ENCODE data around the gene EDA. TPM values are rescaled to one million over a fixed set of nuclear protein-coding genes. Genes with fewer than 3 reads are reported as not detected.

EDA gene
- total and polyA plus RNA-seq, 10 donors: 0.28 to 7.2 (median 3.3) TPM

DNA sequence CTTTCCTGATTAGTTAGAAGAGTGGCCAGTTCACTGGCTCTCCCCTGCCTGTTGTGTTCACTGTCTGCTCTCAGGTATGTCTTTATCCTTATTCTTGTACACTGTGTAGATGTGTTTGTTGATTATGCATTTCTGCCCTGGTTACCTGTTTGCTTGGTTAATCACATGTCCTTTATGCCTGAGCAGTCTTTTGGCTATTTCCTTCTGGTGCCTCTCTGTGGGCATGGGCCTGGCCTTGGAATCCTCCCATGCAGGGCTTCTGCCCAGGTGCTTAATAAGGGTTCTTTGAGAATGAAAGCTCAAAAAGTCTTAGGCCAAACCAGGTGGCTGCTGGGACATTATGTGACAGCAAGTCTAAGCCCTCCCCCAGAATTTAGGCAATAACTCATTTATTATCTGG lies 472.8 kb downstream of the EDA start:
- Histone ChIP-seq H3K4me1 (no peaks in the 10 kb centered on the region), H3K36me3 (no peaks in the 10 kb centered on the region), H3K27me3 (replicated peaks in 1 of 7) (no peaks in the 10 kb centered on the region), H3K9me3 (no peaks in the 10 kb centered on the region), H3K27ac (no peak overlapping the region), H3K4me3 (no peak overlapping the region)
- no peak for DNase-seq
- intact Hi-C loops (cut with DNase I; ENCODE audit: low total_unique reads): no loop called here
- TF ChIP-seq POLR2A (IDR thresholded peaks at IDR 0.05): no peak
- TF ChIP-seq, protein P1, sequence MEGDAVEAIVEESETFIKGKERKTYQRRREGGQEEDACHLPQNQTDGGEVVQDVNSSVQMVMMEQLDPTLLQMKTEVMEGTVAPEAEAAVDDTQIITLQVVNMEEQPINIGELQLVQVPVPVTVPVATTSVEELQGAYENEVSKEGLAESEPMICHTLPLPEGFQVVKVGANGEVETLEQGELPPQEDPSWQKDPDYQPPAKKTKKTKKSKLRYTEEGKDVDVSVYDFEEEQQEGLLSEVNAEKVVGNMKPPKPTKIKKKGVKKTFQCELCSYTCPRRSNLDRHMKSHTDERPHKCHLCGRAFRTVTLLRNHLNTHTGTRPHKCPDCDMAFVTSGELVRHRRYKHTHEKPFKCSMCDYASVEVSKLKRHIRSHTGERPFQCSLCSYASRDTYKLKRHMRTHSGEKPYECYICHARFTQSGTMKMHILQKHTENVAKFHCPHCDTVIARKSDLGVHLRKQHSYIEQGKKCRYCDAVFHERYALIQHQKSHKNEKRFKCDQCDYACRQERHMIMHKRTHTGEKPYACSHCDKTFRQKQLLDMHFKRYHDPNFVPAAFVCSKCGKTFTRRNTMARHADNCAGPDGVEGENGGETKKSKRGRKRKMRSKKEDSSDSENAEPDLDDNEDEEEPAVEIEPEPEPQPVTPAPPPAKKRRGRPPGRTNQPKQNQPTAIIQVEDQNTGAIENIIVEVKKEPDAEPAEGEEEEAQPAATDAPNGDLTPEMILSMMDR (IDR thresholded peaks at IDR 0.05 in 8 of 11, conservative IDR thresholded peaks at IDR 0.05 in 3 of 11): no peak
- no peak for TF ChIP-seq POLR2AphosphoS5 (IDR thresholded peaks at IDR 0.05)

Small RNA genes lying within 50 kb of the gene (microRNA-seq; reads per million reads assigned to microRNA genes)
- 3.5 to 6.5 (median 5.8) reads per million in 3 donors for gene MIR676

Small RNA genes lying within 50 kb of the gene (small RNA-seq; reads per million reads assigned to genes)
- gene MIR676 (0 to 0.58 (median 0.21) reads per million in 4 donors), gene RF00012 (0 reads per million in 4 donors)

Other genes starting within 250 kb of the EDA start
- 1 to 10 TPM in 2 of 7 donors, under 1 TPM in 4, not detected in 1; 0.07 to 3.7 (median 0.46) TPM for gene NALF2, start 111.8 kb upstream of the EDA start, total RNA-seq
- under 1 TPM in 2 of 3 donors, not detected in 1; 0.03 to 0.06 TPM for gene NALF2, start 111.8 kb upstream of the EDA start, polyA plus RNA-seq